Central memory CD8-positive, alpha-beta T cell (primary cell): ENCODE measurements around the gene AVP.

Source experiments
- ATAC-seq: fragments of 150-1000 bp; cut with Tn5 transposase; replicated peaks from 2 replicates; pipeline ENCODE4 v1.10.0; 2022; ENCODE audit warnings: mild to moderate bottlenecking, moderate FRiP score, moderate number of reproducible peaks; ENCODE audit not compliant: poor library complexity, severe bottlenecking; ENCODE audit errors: extremely low read depth
- DNase-seq, 2 donors: peaks; one replicate each; pipeline ENCODE4 v3.0.0; 2021; ENCODE audit warnings: low spot score in 2 of 2
- H3K27ac Mint-ChIP-seq: one replicate; pipeline ENCODE4 v1.8.0; 2022; ENCODE audit warnings: low read depth, mild to moderate bottlenecking, moderate library complexity, mixed read lengths
- H3K27me3 Mint-ChIP-seq: one replicate; pipeline ENCODE4 v1.8.0; 2022; ENCODE audit warnings: mixed read lengths
- H3K36me3 Mint-ChIP-seq: one replicate; pipeline ENCODE4 v1.8.0; 2022; ENCODE audit warnings: mild to moderate bottlenecking, moderate library complexity, mixed read lengths; ENCODE audit not compliant: insufficient read depth
- H3K4me1 Mint-ChIP-seq: one replicate; pipeline ENCODE4 v1.8.0; 2022; ENCODE audit warnings: mixed read lengths
- H3K4me3 Mint-ChIP-seq: one replicate; pipeline ENCODE4 v1.8.0; 2022; ENCODE audit warnings: mild to moderate bottlenecking, moderate library complexity, mixed read lengths
- H3K9me3 Mint-ChIP-seq: one replicate; pipeline ENCODE4 v1.8.0; 2022; ENCODE audit warnings: mixed read lengths

Gene AVP

DNA sequence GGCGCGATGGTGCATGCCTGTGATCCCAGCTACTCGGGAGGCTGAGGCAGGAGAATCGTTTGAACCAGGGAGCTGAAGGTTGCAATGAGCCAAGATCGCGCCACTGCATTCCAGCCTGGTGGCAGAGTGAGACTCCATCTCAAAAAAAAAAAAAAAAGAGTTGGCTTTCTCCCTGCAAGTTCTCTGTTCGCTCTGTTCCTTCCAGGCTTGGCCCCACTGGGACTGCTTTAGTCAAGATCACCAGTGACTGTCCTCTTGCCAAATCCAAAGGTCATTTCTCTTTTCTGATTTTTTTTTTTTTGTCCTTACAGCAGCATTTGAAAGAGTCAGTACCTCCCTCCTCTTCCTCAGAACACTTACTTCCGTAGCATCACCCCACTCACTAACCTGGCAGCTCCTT, 51.9 kb downstream of the AVP start:
- Mint-ChIP-seq H3K4me3 (no peak overlapping the region), H3K36me3 (peaks cover 37% of the 10 kb centered on the region), H3K9me3 (no peaks in the 10 kb centered on the region), H3K27me3 (no peaks in the 10 kb centered on the region), H3K27ac (no peak overlapping the region), H3K4me1 (no peaks in the 10 kb centered on the region)
- DNase-seq (no peak), ATAC-seq (no peak)
